Lower leg skin (tissue), 4 donors: Measurements from ENCODE around the gene AP1AR. TPM values are rescaled to one million over a fixed set of nuclear protein-coding genes. Genes with fewer than 3 reads are reported as not detected.

Source experiments
- DNase-seq, 2 donors: peaks; one replicate each; pipeline ENCODE4 v3.0.0-alpha.2; 2019; ENCODE audit warnings: low spot score in 2 of 2
- H3K4me3 ChIP-seq: fragments of 200-600 bp; sonication (generic); 2 replicates; pipeline ENCODE4 v1.5.1; 2017; ENCODE audit warnings: mild to moderate bottlenecking, low read depth; ENCODE audit not compliant: poor library complexity, severe bottlenecking
- CTCF ChIP-seq, 3 donors: fragments of 450-650 bp; IDR thresholded peaks; one replicate each; pipeline ENCODE4 v1.5.1; 2016; ENCODE audit warnings: antibody characterized with exemption in 3 of 3, mild to moderate bottlenecking in 3 of 3, moderate library complexity in 2 of 3
- POLR2A ChIP-seq, 2 donors: fragments of 450-650 bp; IDR thresholded peaks; one replicate each; pipeline ENCODE4 v1.6.1; 2016 to 2017; ENCODE audit warnings: antibody characterized with exemption in 2 of 2, mild to moderate bottlenecking in 1 of 2, moderate library complexity in 1 of 2
- WGBS, 2 donors: methylation state at CpG; one replicate each; pipeline ENCODE4 v1.1.5; 2018; 5-methylcytosine and 5-hydroxymethylcytosine counted together
- intact Hi-C: fragments of 100-400 bp; cut with DNase I; formaldehyde crosslinking; loops from one replicate; pipeline ENCODE4 v1.15.0; 2023; ENCODE audit warnings: low total_unique reads
- total RNA-seq, 4 donors: library from RNA; depleted of rRNA; stranded (reverse); fragments of >200 nt; gene quantifications; one replicate each; pipeline ENCODE4 v1.1.0, GENCODE V29; 2016

Gene AP1AR
- total RNA-seq, 4 donors from 2014 or later = 12.9 to 24.9 (median 17.4) TPM

GRCh38 chr4:112266823-112267222, 35.2 kb downstream of the AP1AR start:
- no peak for DNase-seq
- intact Hi-C loops = no loop called here
- TF ChIP-seq POLR2A (IDR thresholded peaks at IDR 0.05) = no peak
- TF ChIP-seq CTCF (IDR thresholded peaks at IDR 0.05) = no peak
- H3K4me3 ChIP-seq = no peak overlapping the region
- WGBS, 2 donors = 74 to 75% methylated on average over 2 of the region's 2 CpGs

- 88 to 93% methylated on average over 1 of the region's 1 CpG for WGBS, 2 donors
Observed at GRCh38 chr4:112270051-112270450, 38.5 kb downstream of the AP1AR start.

GRCh38 chr4:112270640-112271421, 39.2 kb downstream of the AP1AR start:
- intact Hi-C loops = no loop called here
- no peak overlapping the region for H3K4me3 ChIP-seq
- DNase-seq = no peak
- TF ChIP-seq POLR2A (IDR thresholded peaks at IDR 0.05) (no peak), CTCF (IDR thresholded peaks at IDR 0.05) (no peak)
- 77 to 79% methylated on average over 8 of the region's 8 CpGs for WGBS, 2 donors

More at GRCh38 chr4:112270051-112270450, 38.5 kb downstream of the AP1AR start:
- DNase-seq = no peak
- intact Hi-C loops = no loop called here
- TF ChIP-seq POLR2A (IDR thresholded peaks at IDR 0.05) (no peak), CTCF (IDR thresholded peaks at IDR 0.05) (no peak)
- no peak overlapping the region for H3K4me3 ChIP-seq

GRCh38 chr4:112272292-112272691, 40.7 kb downstream of the AP1AR start:
- DNase-seq = no peak

GRCh38 chr4:112274959-112275358, 43.4 kb downstream of the AP1AR start:
- DNase-seq = no peak
- 95 to 100% methylated on average over 4 of the region's 4 CpGs for WGBS, 2 donors
- no peak overlapping the region for H3K4me3 ChIP-seq
- intact Hi-C loops = no loop called here
- no peak for TF ChIP-seq POLR2A (IDR thresholded peaks at IDR 0.05)
- TF ChIP-seq CTCF (IDR thresholded peaks at IDR 0.05) = no peak

More at GRCh38 chr4:112272292-112272691, 40.7 kb downstream of the AP1AR start:
- 89 to 93% methylated on average over 4 of the region's 4 CpGs for WGBS, 2 donors
- intact Hi-C loops = no loop called here
- H3K4me3 ChIP-seq = no peak overlapping the region
- TF ChIP-seq POLR2A (IDR thresholded peaks at IDR 0.05) (no peak), CTCF (IDR thresholded peaks at IDR 0.05) (no peak)
